Measurements from ENCODE around the gene TST.

TST gene

GRCh38 chr22:37018086-37018814 lies 997 bp downstream of the TST start:
- no peak for DNase-seq (ENCODE audit: insufficient read length, low spot score)
- TF ChIP-seq POLR2A (IDR thresholded peaks at IDR 0.05; ENCODE audit: low read depth, low read length) = no peak
- FAIRE-seq = no peak

- no peak for TF ChIP-seq POLR2A (IDR thresholded peaks at IDR 0.05; ENCODE audit: low read depth, low read length)
- FAIRE-seq (no peak), DNase-seq (ENCODE audit: insufficient read length, low spot score) (no peak)
These were observed 1.9 kb downstream of the TST start for GRCh38 chr22:37017356-37017755.

- TF ChIP-seq POLR2A (IDR thresholded peaks at IDR 0.05; ENCODE audit: low read depth, low read length) = no peak
- no peak for DNase-seq (ENCODE audit: insufficient read length, low spot score)
- no peak for FAIRE-seq
These were observed 2.9 kb downstream of the TST start for GRCh38 chr22:37016134-37016910.

GRCh38 chr22:37015587-37015878 lies 3.7 kb downstream of the TST start:
- FAIRE-seq (no peak), DNase-seq (ENCODE audit: insufficient read length, low spot score) (no peak)
- TF ChIP-seq POLR2A (IDR thresholded peaks at IDR 0.05; ENCODE audit: low read depth, low read length) = no peak

GRCh38 chr22:37014835-37015586 lies 4.2 kb downstream of the TST start:
- DNase-seq (ENCODE audit: insufficient read length, low spot score) (no peak), FAIRE-seq (no peak)
- TF ChIP-seq POLR2A (IDR thresholded peaks at IDR 0.05; ENCODE audit: low read depth, low read length) = no peak

GRCh38 chr22:37014415-37014806 lies 4.8 kb downstream of the TST start:
- DNase-seq (ENCODE audit: insufficient read length, low spot score) = no peak
- FAIRE-seq = no peak
- TF ChIP-seq POLR2A (IDR thresholded peaks at IDR 0.05; ENCODE audit: low read depth, low read length) = no peak

GRCh38 chr22:37012956-37013355 lies 6.3 kb downstream of the TST start:
- DNase-seq (ENCODE audit: insufficient read length, low spot score) (no peak), FAIRE-seq (no peak)
- no peak for TF ChIP-seq POLR2A (IDR thresholded peaks at IDR 0.05; ENCODE audit: low read depth, low read length)

GRCh38 chr22:37012262-37012904 lies 6.9 kb downstream of the TST start:
- FAIRE-seq (no peak), DNase-seq (ENCODE audit: insufficient read length, low spot score) (no peak)
- no peak for TF ChIP-seq POLR2A (IDR thresholded peaks at IDR 0.05; ENCODE audit: low read depth, low read length)

GRCh38 chr22:37011472-37011871 lies 7.8 kb downstream of the TST start:
- DNase-seq (ENCODE audit: insufficient read length, low spot score) = no peak
- no peak for TF ChIP-seq POLR2A (IDR thresholded peaks at IDR 0.05; ENCODE audit: low read depth, low read length)
- no peak for FAIRE-seq

GRCh38 chr22:37010976-37011375 lies 8.3 kb downstream of the TST start:
- no peak for DNase-seq (ENCODE audit: insufficient read length, low spot score)
- FAIRE-seq = no peak
- TF ChIP-seq POLR2A (IDR thresholded peaks at IDR 0.05; ENCODE audit: low read depth, low read length) = no peak

GRCh38 chr22:37010174-37010573 lies 9.1 kb downstream of the TST start:
- no peak for DNase-seq (ENCODE audit: insufficient read length, low spot score)
- FAIRE-seq = no peak
- no peak for TF ChIP-seq POLR2A (IDR thresholded peaks at IDR 0.05; ENCODE audit: low read depth, low read length)

- no peak for FAIRE-seq
- TF ChIP-seq POLR2A (IDR thresholded peaks at IDR 0.05; ENCODE audit: low read depth, low read length) = no peak
- DNase-seq (ENCODE audit: insufficient read length, low spot score) = no peak
These were observed 9.8 kb downstream of the TST start for GRCh38 chr22:37009490-37009889.

- FAIRE-seq = no peak
- no peak for TF ChIP-seq POLR2A (IDR thresholded peaks at IDR 0.05; ENCODE audit: low read depth, low read length)
- DNase-seq (ENCODE audit: insufficient read length, low spot score) = no peak
These were observed 10.9 kb downstream of the TST start for GRCh38 chr22:37008365-37008764.

- DNase-seq (ENCODE audit: insufficient read length, low spot score) (no peak), FAIRE-seq (no peak)
- no peak for TF ChIP-seq POLR2A (IDR thresholded peaks at IDR 0.05; ENCODE audit: low read depth, low read length)
These were observed 11.6 kb downstream of the TST start for GRCh38 chr22:37007651-37008050.

Data from H54 (cell line).